HG02943 (cell line): Measurements from ENCODE around the gene KHDC1L.
"Not testable (repeated sequence)": the region's sequence is repeated elsewhere in the genome, so short reads cannot be mapped to it uniquely, and the experiment has no call there.

Source experiments
- ATAC-seq: cut with Tn5 transposase; IDR thresholded peaks from one replicate; pipeline ENCODE4 v1.9.1; 2021; ENCODE audit warnings: mild to moderate bottlenecking, low read depth, moderate library complexity; ENCODE audit not compliant: unreplicated experiment

Gene KHDC1L

GRCh38 chr6:73225396-73225795 lies at the start of gene KHDC1L:
Gene KHDC1L, minus strand, starts transcription at chr6:73225496. Its CDS starts 88 bp downstream, at chr6:73225408.
- no peak for ATAC-seq

- not testable (repeated sequence) for ATAC-seq
Measured at GRCh38 chr6:73269296-73269695, 44.0 kb upstream of the KHDC1L start.

GRCh38 chr6:73268896-73269295 lies 43.6 kb upstream of the KHDC1L start:
- ATAC-seq = not testable (repeated sequence)

GRCh38 chr6:73264446-73264845 lies 39.1 kb upstream of the KHDC1L start:
- no peak for ATAC-seq

- peak; percentile 4 for ATAC-seq
Measured at GRCh38 chr6:73263570-73263909, 38.2 kb upstream of the KHDC1L start.

GRCh38 chr6:73262671-73263569 lies 37.6 kb upstream of the KHDC1L start, which contains the start of gene KHDC1:
Gene KHDC1, minus strand, starts transcription at chr6:73263196. Its CDS starts 20,679 bp downstream, at chr6:73242517.
- peak; percentile 82 for ATAC-seq

- ATAC-seq = no peak
Measured at GRCh38 chr6:73258721-73259120, 33.4 kb upstream of the KHDC1L start.

GRCh38 chr6:73254323-73254722 lies 29.0 kb upstream of the KHDC1L start:
- ATAC-seq = not testable (repeated sequence)

GRCh38 chr6:73252703-73253102 lies 27.4 kb upstream of the KHDC1L start:
- ATAC-seq = no peak

GRCh38 chr6:73250016-73250415 lies 24.7 kb upstream of the KHDC1L start:
- ATAC-seq = no peak

- ATAC-seq = no peak
Measured at GRCh38 chr6:73248192-73248903, 23.1 kb upstream of the KHDC1L start.

- ATAC-seq = no peak
Measured at GRCh38 chr6:73242001-73242400, 16.7 kb upstream of the KHDC1L start.

- ATAC-seq = no peak
Measured at GRCh38 chr6:73240730-73241129, 15.4 kb upstream of the KHDC1L start.

- no peak for ATAC-seq
Measured at GRCh38 chr6:73236144-73236750, 11.0 kb upstream of the KHDC1L start.

- no peak for ATAC-seq
Measured at GRCh38 chr6:73234733-73235132, 9.4 kb upstream of the KHDC1L start.

GRCh38 chr6:73233971-73234370 lies 8.7 kb upstream of the KHDC1L start:
- not testable (repeated sequence) for ATAC-seq

- ATAC-seq = no peak
Measured at GRCh38 chr6:73233048-73233447, 7.8 kb upstream of the KHDC1L start.

GRCh38 chr6:73231986-73232391 lies 6.7 kb upstream of the KHDC1L start:
- no peak for ATAC-seq

GRCh38 chr6:73227606-73228255 lies 2.4 kb upstream of the KHDC1L start:
- no peak for ATAC-seq

- ATAC-seq = no peak
Measured at GRCh38 chr6:73216859-73217258, 8.4 kb downstream of the KHDC1L start.

- ATAC-seq = no peak
Measured at GRCh38 chr6:73209117-73209516, 16.2 kb downstream of the KHDC1L start.
